Fibroblast of the aortic adventitia (primary cell): Measurements from ENCODE around the gene SMPD2. TPM values are rescaled to one million over a fixed set of nuclear protein-coding genes. Genes with fewer than 3 reads are reported as not detected.

Source experiments
- DNase-seq: peaks from one replicate; pipeline ENCODE4 v3.0.0-alpha.2; 2010; ENCODE audit warnings: low read depth
- H3K4me3 ChIP-seq: 2 replicates; pipeline ENCODE4 v1.5.1; 2011; ENCODE audit warnings: low read depth, mild to moderate bottlenecking, control low read depth, low read length, moderate library complexity
- CTCF ChIP-seq: IDR thresholded peaks from 2 replicates; pipeline ENCODE4 v1.5.1; 2011; ENCODE audit warnings: mild to moderate bottlenecking, low read length, control low read depth, inconsistent platforms; ENCODE audit not compliant: insufficient read depth
- total RNA-seq: library from RNA; depleted of rRNA; stranded (reverse); fragments of >200 nt; gene quantifications from 2 replicates; pipeline ENCODE4 v1.2.3, GENCODE V29; 2012; ENCODE audit warnings: low replicate concordance

Gene SMPD2
- total RNA-seq, 1 donor = 14.6 TPM

GRCh38 chr6:109477725-109478124, 37.2 kb downstream of the SMPD2 start:
- H3K4me3 ChIP-seq = no peak overlapping the region
- TF ChIP-seq CTCF = no peak
- DNase-seq = no peak

GRCh38 chr6:109478222-109478805, 37.8 kb downstream of the SMPD2 start:
- DNase-seq = no peak
- H3K4me3 ChIP-seq = no peak overlapping the region
- TF ChIP-seq CTCF = no peak

DNA sequence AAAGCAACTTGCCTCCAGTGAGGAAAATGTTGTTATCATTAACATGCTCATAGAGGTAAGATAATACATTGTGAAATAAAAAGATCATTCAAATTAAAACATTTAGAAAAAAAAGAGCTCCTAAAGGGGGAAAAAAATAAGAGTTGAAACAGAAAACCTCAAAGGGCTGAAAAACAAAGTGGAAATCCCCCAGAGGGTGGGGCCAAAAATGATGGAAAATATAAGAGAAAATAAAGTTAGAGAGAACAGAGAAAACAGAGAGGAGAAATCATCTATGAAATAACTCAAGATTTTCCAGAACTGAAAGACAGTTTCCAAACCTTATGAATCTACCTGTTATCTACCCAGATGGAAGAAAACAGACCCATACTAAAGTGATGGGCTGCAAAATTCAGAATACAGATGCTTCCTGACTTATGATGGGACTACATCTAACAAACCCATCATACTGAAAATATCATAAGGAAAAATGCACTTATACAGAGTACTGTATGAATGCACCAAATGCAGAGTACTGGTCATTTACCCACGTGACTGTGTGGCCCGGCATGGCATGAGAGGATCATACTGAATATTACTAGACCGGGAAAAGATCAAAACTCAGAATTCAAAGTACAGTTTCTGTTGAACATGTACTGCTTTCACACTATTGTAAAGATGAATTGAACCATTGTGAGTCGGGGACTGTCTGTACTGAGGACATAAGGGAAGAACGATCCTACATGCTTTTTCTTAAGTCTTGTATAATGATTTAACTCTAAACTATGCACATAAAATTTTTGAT, 38.5 kb downstream of the SMPD2 start:
- DNase-seq = no peak
- H3K4me3 ChIP-seq = peak overlapping the region; percentile 25
- TF ChIP-seq CTCF = no peak

DNA sequence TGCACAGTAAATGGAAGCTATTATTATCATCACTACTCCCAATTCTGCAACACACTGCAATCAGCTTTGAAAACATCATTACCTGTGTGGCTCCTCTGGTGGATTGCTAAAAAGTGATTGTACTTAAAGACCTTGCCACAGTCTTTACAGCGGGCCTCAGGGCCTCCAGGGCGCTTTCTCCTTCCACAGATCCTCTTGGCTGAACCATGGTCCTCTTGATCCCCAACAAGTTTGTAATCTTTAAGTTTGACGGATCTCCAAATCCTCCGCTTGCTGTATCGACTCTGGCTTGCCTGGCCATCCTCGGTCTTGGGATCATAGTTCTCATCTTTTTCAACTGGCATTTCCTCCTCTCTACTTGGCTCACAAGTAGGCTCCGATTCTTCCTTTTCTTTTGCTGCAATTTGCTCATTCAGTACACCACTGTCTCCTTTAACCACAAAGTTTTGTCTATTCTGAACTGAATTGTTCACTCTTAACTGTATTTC, 40.5 kb downstream of the SMPD2 start:
- no peak overlapping the region for H3K4me3 ChIP-seq
- TF ChIP-seq CTCF = no peak

DNA sequence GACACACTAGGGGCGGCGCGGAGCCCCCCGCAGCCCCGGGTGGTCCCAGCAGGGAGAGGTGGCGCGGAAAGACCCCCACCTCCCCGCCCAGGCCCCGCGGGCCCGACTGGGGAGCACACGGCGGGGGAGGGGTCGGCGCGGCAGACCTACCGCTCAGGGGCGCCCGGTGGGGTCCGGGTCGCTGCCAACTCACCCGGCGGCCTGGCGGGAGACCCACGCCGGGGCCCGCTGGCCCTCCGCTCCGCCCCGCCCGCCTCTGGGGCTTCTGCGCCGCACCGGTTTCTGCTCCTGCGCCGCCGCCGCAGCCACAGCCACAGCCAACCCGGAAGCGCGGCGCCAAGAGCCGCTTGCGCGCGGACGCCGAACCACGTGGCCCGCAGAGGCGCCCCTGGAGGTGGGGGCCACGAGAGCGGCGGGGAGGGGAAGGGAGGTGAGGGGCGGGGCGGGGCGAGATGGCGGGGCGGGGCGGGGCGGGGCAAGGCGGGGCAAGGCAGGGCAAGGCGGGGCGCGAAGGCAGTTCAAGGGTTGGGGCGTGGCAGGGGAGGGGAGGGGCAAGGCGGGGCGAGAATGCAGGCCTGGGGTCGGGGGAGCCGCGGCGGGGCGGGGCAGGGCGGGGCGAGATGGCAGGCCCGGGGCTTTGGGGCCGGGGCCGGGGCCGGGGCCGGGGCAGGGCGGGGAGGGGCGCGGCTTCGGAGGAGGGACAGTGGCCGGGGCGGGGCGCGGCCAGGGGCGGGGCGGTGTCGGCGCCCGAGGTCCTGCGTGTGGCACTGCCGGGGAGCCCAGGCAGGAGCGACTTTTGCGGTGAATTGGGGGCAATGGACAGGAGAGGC, 42.6 kb downstream of the SMPD2 start, which contains the start of gene ZBTB24:
Gene ZBTB24 (minus strand): TSS at position 315 of the 830 bp plus-strand sequence. CDS start 1,193 bp downstream, outside the sequence.
- peak; percentile 80 for DNase-seq
- TF ChIP-seq CTCF = no peak
- H3K4me3 ChIP-seq = peak within 1 kb of the TSS; percentile 80

More for the DNA sequence above, 40.5 kb downstream of the SMPD2 start:
- DNase-seq = no peak

GRCh38 chr6:109483735-109484057, 43.2 kb downstream of the SMPD2 start:
- no peak for TF ChIP-seq CTCF
- peak; percentile 17 for DNase-seq
- peak overlapping the region; percentile 66 for H3K4me3 ChIP-seq
